ENCODE results near the gene FHDC1.

The FHDC1 gene

GRCh38 chr4:152919826-152920225, 16.3 kb upstream of the FHDC1 start:
- no peaks in the 10 kb centered on the region for H3K27me3 ChIP-seq (ENCODE audit: insufficient read depth, low read depth)
- H3K27ac ChIP-seq = no peak overlapping the region
- no peak for TF ChIP-seq CTCF (conservative IDR thresholded peaks at IDR 0.05; ENCODE audit: low read depth, low read length)
- H4K20me1 ChIP-seq (ENCODE audit: insufficient read depth) = no peaks in the 10 kb centered on the region
- H3K36me3 ChIP-seq (ENCODE audit: insufficient read depth) = no peaks in the 10 kb centered on the region
- no peak overlapping the region for H3K9ac ChIP-seq
- H3K4me2 ChIP-seq = no peak overlapping the region
- H3K79me2 ChIP-seq (ENCODE audit: insufficient read depth, low read depth) = no peaks in the 10 kb centered on the region
- no peak overlapping the region for H2AFZ ChIP-seq (ENCODE audit: low read depth)
- H3K4me1 ChIP-seq (ENCODE audit: low read depth, poor library complexity, severe bottlenecking) = no peaks in the 10 kb centered on the region
- no peak overlapping the region for H3K4me3 ChIP-seq (IDR thresholded peaks at IDR 0.05; ENCODE audit: insufficient read depth, low read depth, low read length)

GRCh38 chr4:152920768-152921167, 15.4 kb upstream of the FHDC1 start:
- TF ChIP-seq CTCF (conservative IDR thresholded peaks at IDR 0.05; ENCODE audit: low read depth, low read length) = no peak

GRCh38 chr4:152921284-152921683, 14.8 kb upstream of the FHDC1 start:
- Histone ChIP-seq H3K79me2 (ENCODE audit: insufficient read depth, low read depth) (no peaks in the 10 kb centered on the region), H3K27me3 (ENCODE audit: insufficient read depth, low read depth) (no peaks in the 10 kb centered on the region), H2AFZ (ENCODE audit: low read depth) (no peak overlapping the region), H3K36me3 (ENCODE audit: insufficient read depth) (no peaks in the 10 kb centered on the region), H4K20me1 (ENCODE audit: insufficient read depth) (no peaks in the 10 kb centered on the region), H3K4me3 (IDR thresholded peaks at IDR 0.05; ENCODE audit: insufficient read depth, low read depth, low read length) (no peak overlapping the region), H3K27ac (no peak overlapping the region), H3K4me1 (ENCODE audit: low read depth, poor library complexity, severe bottlenecking) (no peaks in the 10 kb centered on the region), H3K9ac (no peak overlapping the region), H3K4me2 (no peak overlapping the region)
- no peak for TF ChIP-seq CTCF (conservative IDR thresholded peaks at IDR 0.05; ENCODE audit: low read depth, low read length)

More at GRCh38 chr4:152920768-152921167, 15.4 kb upstream of the FHDC1 start:
- H3K4me2 ChIP-seq = no peak overlapping the region
- H3K36me3 ChIP-seq (ENCODE audit: insufficient read depth) = no peaks in the 10 kb centered on the region
- no peak overlapping the region for H2AFZ ChIP-seq (ENCODE audit: low read depth)
- no peaks in the 10 kb centered on the region for H4K20me1 ChIP-seq (ENCODE audit: insufficient read depth)
- no peaks in the 10 kb centered on the region for H3K27me3 ChIP-seq (ENCODE audit: insufficient read depth, low read depth)
- H3K4me1 ChIP-seq (ENCODE audit: low read depth, poor library complexity, severe bottlenecking) = no peaks in the 10 kb centered on the region
- H3K27ac ChIP-seq = no peak overlapping the region
- H3K4me3 ChIP-seq (IDR thresholded peaks at IDR 0.05; ENCODE audit: insufficient read depth, low read depth, low read length) = no peak overlapping the region
- no peak overlapping the region for H3K9ac ChIP-seq
- no peaks in the 10 kb centered on the region for H3K79me2 ChIP-seq (ENCODE audit: insufficient read depth, low read depth)

GRCh38 chr4:152925851-152926250, 10.3 kb upstream of the FHDC1 start:
- no peaks in the 10 kb centered on the region for H3K36me3 ChIP-seq (ENCODE audit: insufficient read depth)
- H3K9ac ChIP-seq = no peak overlapping the region
- no peaks in the 10 kb centered on the region for H4K20me1 ChIP-seq (ENCODE audit: insufficient read depth)
- no peaks in the 10 kb centered on the region for H3K79me2 ChIP-seq (ENCODE audit: insufficient read depth, low read depth)
- no peaks in the 10 kb centered on the region for H3K4me1 ChIP-seq (ENCODE audit: low read depth, poor library complexity, severe bottlenecking)
- H3K4me3 ChIP-seq (IDR thresholded peaks at IDR 0.05; ENCODE audit: insufficient read depth, low read depth, low read length) = no peak overlapping the region
- no peak overlapping the region for H3K27ac ChIP-seq
- no peaks in the 10 kb centered on the region for H3K27me3 ChIP-seq (ENCODE audit: insufficient read depth, low read depth)
- H3K4me2 ChIP-seq = no peak overlapping the region
- no peak overlapping the region for H2AFZ ChIP-seq (ENCODE audit: low read depth)
- no peak for TF ChIP-seq CTCF (conservative IDR thresholded peaks at IDR 0.05; ENCODE audit: low read depth, low read length)
